ENCODE results near the gene MAP2K3. TPM values are rescaled to one million over a fixed set of nuclear protein-coding genes. Genes with fewer than 3 reads are reported as not detected.
A peak's percentile ranks its signal among the peaks of the same experiment; 100 is the strongest.

The MAP2K3 gene
- total RNA-seq, 1 donor from 2014 or later: 3.5 TPM

DNA sequence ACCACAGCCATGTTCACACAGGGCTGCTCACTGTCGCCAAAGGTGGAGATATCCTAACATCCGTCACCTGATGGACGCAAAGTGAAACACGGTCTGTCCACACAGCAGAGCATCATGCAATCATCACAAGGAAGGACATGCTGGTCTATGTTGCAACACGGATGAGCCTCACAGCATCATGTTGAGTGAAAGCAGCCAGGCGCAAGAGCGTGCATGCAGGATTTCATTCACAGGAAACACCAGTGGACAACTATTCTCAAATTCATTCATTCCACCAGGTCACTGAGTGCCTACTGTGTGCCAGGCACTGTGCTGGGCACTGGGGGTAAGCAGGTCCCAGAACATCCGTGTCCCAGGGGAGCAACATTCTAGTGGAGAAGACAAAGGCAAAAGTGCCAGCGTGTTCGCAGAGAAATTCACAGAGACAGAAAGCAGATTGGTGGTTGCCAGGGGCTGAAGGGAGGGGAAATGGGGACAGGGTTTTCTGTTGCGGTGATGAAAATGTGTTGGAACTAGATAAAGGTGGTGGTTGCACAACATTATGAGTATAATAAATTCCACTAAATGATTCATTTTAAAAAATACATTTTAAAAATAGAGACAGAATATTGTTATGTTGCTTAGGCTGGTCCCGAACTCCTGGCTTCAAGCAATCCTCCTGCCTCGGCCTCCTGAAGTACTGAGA is 69.0 kb downstream of the MAP2K3 start:
- Histone ChIP-seq H3K27ac (no peak overlapping the region), H3K4me3 (no peak overlapping the region), H3K79me2 (ENCODE audit: low read depth) (no peaks in the 10 kb centered on the region), H3K9me3 (ENCODE audit: low read depth) (no peaks in the 10 kb centered on the region), H3F3A (ENCODE audit: low read depth) (peaks cover 5% of the 10 kb centered on the region), H3K36me3 (no peaks in the 10 kb centered on the region), H3K4me2 (no peak overlapping the region), H2AFZ (replicated peaks) (no peak overlapping the region), H3K9ac (no peak overlapping the region), H3K27me3 (no peaks in the 10 kb centered on the region), H3K4me1 (peaks cover 13% of the 10 kb centered on the region), H4K20me1 (ENCODE audit: low read depth) (peaks cover 4% of the 10 kb centered on the region)
- DNase-seq (ENCODE audit: low spot score): no peak
- Mint-ChIP-seq H3K4me3 (no peak overlapping the region), H3K36me3 (no peaks in the 10 kb centered on the region), H3K9me3 (peaks cover 2% of the 10 kb centered on the region), H3K27ac (no peak overlapping the region), H3K4me1 (peaks cover 29% of the 10 kb centered on the region), H3K27me3 (ENCODE audit: insufficient read depth, low read depth) (peaks cover 19% of the 10 kb centered on the region)
- no peak for TF ChIP-seq EZH2phosphoT487 (IDR thresholded peaks at IDR 0.05)
- TF ChIP-seq, protein P1, sequence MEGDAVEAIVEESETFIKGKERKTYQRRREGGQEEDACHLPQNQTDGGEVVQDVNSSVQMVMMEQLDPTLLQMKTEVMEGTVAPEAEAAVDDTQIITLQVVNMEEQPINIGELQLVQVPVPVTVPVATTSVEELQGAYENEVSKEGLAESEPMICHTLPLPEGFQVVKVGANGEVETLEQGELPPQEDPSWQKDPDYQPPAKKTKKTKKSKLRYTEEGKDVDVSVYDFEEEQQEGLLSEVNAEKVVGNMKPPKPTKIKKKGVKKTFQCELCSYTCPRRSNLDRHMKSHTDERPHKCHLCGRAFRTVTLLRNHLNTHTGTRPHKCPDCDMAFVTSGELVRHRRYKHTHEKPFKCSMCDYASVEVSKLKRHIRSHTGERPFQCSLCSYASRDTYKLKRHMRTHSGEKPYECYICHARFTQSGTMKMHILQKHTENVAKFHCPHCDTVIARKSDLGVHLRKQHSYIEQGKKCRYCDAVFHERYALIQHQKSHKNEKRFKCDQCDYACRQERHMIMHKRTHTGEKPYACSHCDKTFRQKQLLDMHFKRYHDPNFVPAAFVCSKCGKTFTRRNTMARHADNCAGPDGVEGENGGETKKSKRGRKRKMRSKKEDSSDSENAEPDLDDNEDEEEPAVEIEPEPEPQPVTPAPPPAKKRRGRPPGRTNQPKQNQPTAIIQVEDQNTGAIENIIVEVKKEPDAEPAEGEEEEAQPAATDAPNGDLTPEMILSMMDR (IDR thresholded peaks at IDR 0.05): no peak
- TF ChIP-seq EZH2 (IDR thresholded peaks at IDR 0.05): no peak

DNA sequence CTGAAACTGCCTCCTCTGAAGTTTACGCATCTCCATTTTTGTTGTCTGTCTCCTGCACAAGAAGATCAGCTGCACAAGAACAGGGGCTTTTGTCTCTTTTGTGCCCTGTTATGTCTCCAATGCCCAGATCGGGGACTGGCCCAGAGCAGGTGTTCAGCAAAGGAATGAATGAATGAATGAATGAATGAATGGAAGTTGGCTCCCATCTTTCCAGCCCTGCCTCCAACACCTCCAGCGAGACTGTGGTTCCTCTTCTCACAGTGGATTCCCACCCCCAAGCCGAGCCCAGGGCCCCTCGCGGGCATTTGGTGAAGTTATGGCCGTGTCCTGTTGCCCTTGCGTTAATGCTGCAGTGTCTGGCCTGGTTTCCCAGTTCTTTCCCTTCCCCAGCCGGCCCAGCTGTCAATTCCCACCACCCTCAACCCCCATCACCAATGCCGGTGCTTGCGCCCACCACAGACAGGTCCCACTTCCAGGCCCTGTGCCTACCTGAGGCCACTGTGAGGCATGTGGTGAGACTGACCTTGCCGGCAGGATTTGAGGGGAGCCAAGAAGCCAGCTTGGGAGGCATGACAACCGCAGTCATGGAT is 70.4 kb downstream of the MAP2K3 start:
- Histone ChIP-seq H3K4me3 (no peak overlapping the region), H3K4me1 (peaks cover 25% of the 10 kb centered on the region), H3K9me3 (ENCODE audit: low read depth) (no peaks in the 10 kb centered on the region), H2AFZ (replicated peaks) (no peak overlapping the region), H3K36me3 (no peaks in the 10 kb centered on the region), H3K4me2 (no peak overlapping the region), H4K20me1 (ENCODE audit: low read depth) (peaks cover 4% of the 10 kb centered on the region), H3K27ac (no peak overlapping the region), H3F3A (ENCODE audit: low read depth) (peaks cover 5% of the 10 kb centered on the region), H3K9ac (no peak overlapping the region), H3K79me2 (ENCODE audit: low read depth) (no peaks in the 10 kb centered on the region), H3K27me3 (peaks cover 5% of the 10 kb centered on the region)
- Mint-ChIP-seq H3K4me3 (no peak overlapping the region), H3K4me1 (peaks cover 32% of the 10 kb centered on the region), H3K9me3 (peaks cover 1% of the 10 kb centered on the region), H3K27me3 (ENCODE audit: insufficient read depth, low read depth) (peaks cover 19% of the 10 kb centered on the region), H3K27ac (peak overlapping the region; percentile 7), H3K36me3 (no peaks in the 10 kb centered on the region)
- TF ChIP-seq EZH2phosphoT487 (IDR thresholded peaks at IDR 0.05): no peak
- TF ChIP-seq, protein P1 (IDR thresholded peaks at IDR 0.05): no peak
- TF ChIP-seq EZH2 (IDR thresholded peaks at IDR 0.05): no peak
- DNase-seq (ENCODE audit: low spot score): no peak

DNA sequence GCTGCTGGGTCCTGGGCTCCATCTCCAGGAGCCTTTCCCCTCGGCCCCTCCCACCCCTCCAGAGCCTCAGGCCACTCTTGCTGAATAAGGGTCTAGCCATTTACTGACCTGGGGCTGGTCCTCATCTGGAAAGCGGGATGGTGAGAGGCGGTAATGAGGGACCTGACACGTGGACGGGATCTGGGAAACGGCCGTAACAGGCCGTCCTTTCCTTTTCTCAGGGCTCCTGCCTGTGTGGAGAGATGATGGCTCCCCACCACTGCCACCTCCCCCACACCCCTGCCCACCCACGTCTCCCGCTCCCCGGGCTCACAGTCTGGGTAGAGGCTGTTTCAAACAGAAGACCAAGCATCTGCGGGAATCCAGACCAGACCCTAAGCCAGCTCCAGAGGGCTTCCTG is 71.1 kb downstream of the MAP2K3 start:
- DNase-seq (ENCODE audit: low spot score): no peak
- Histone ChIP-seq H3K9ac (no peak overlapping the region), H3K4me3 (no peak overlapping the region), H3K9me3 (ENCODE audit: low read depth) (no peaks in the 10 kb centered on the region), H3K4me2 (no peak overlapping the region), H3K27ac (no peak overlapping the region), H3F3A (ENCODE audit: low read depth) (peaks cover 5% of the 10 kb centered on the region), H3K36me3 (no peaks in the 10 kb centered on the region), H3K27me3 (peaks cover 5% of the 10 kb centered on the region), H4K20me1 (ENCODE audit: low read depth) (peaks cover 4% of the 10 kb centered on the region), H2AFZ (replicated peaks) (no peak overlapping the region), H3K79me2 (ENCODE audit: low read depth) (no peaks in the 10 kb centered on the region), H3K4me1 (peaks cover 32% of the 10 kb centered on the region)
- Mint-ChIP-seq H3K27me3 (ENCODE audit: insufficient read depth, low read depth) (peaks cover 23% of the 10 kb centered on the region), H3K4me1 (peaks cover 36% of the 10 kb centered on the region), H3K36me3 (no peaks in the 10 kb centered on the region), H3K4me3 (no peak overlapping the region), H3K9me3 (no peaks in the 10 kb centered on the region), H3K27ac (no peak overlapping the region)
- TF ChIP-seq, protein P1 (IDR thresholded peaks at IDR 0.05): no peak
- TF ChIP-seq EZH2phosphoT487 (IDR thresholded peaks at IDR 0.05) (no peak), EZH2 (IDR thresholded peaks at IDR 0.05) (no peak)
